Brain microvascular endothelial cell (primary cell): ENCODE results near the gene TTC1.

ENCODE experiments used
- DNase-seq: peaks from one replicate; pipeline ENCODE4 v3.0.0-alpha.2; 2020
- H3K27ac ChIP-seq: fragments of 250-450 bp; sonication (Bioruptor Pico); 2 replicates; pipeline ENCODE4 v1.5.1; 2020; ENCODE audit warnings: mild to moderate bottlenecking, moderate library complexity
- H3K27me3 ChIP-seq: fragments of 250-450 bp; sonication (Bioruptor Pico); replicated peaks from 2 replicates; pipeline ENCODE4 v1.5.1; 2020; ENCODE audit warnings: mild to moderate bottlenecking
- H3K36me3 ChIP-seq: fragments of 250-450 bp; sonication (Bioruptor Pico); replicated peaks from 2 replicates; pipeline ENCODE4 v1.5.1; 2020; ENCODE audit warnings: mild to moderate bottlenecking
- H3K4me3 ChIP-seq: 2 replicates; pipeline ENCODE4 v1.5.1; 2011; ENCODE audit warnings: low read depth, mild to moderate bottlenecking, control low read depth, low read length, moderate library complexity
- in situ Hi-C: cut with HindIII; loops from 2 replicates; pipeline ENCODE4 v1.10.0; 2017; ENCODE audit warnings: low sequenced_read_pairs, low pct_ligation_motif_present
- TF ChIP-seq, protein P1 (sequence below): IDR thresholded peaks from 2 replicates; pipeline ENCODE4 v1.5.1; 2011; ENCODE audit warnings: low read depth, mild to moderate bottlenecking, moderate library complexity, low read length, control low read depth, inconsistent platforms; ENCODE audit errors: missing control alignments

TTC1 gene

DNA sequence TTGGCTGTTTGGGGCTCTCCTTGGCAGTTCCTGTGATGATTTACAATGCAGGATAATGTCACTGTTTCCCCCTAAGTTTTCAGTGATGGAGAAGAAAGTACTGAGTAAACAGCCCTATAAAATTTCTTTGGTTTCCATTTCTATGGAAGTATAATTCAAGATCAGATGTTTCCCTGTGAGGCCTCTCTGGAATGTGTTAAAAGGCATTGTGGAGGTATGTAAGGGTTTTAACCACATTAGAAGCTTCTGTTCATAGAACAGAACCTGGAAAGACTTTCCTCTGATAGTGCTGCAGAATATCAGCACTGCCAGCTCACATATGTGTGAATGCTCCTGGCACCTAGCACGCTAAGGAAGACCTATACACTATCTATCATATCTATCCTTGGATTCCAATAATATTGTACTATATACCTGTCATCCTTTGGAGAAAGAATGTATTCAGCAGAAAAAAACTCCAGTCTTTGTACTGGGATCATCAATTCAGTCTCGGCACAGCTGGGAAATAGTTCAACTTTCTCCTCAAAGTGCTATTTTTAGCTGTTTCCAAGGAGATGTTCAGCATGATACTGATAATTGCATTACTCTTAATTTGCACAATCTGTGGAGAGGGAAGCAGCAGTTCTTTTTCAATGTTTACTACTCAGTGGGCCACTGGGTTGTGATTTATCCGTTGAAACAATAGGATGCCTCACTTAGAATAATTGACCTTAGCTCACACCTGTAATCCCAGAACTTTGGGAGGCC is 21.9 kb downstream of the TTC1 start:
- TF ChIP-seq, protein P1, sequence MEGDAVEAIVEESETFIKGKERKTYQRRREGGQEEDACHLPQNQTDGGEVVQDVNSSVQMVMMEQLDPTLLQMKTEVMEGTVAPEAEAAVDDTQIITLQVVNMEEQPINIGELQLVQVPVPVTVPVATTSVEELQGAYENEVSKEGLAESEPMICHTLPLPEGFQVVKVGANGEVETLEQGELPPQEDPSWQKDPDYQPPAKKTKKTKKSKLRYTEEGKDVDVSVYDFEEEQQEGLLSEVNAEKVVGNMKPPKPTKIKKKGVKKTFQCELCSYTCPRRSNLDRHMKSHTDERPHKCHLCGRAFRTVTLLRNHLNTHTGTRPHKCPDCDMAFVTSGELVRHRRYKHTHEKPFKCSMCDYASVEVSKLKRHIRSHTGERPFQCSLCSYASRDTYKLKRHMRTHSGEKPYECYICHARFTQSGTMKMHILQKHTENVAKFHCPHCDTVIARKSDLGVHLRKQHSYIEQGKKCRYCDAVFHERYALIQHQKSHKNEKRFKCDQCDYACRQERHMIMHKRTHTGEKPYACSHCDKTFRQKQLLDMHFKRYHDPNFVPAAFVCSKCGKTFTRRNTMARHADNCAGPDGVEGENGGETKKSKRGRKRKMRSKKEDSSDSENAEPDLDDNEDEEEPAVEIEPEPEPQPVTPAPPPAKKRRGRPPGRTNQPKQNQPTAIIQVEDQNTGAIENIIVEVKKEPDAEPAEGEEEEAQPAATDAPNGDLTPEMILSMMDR, result no peak
- no peak overlapping the region for H3K27ac ChIP-seq
- in situ Hi-C loops, result no loop called here
- H3K27me3 ChIP-seq, result no peaks in the 10 kb centered on the region
- H3K4me3 ChIP-seq, result no peak overlapping the region
- DNase-seq, result no peak
- peaks cover 6% of the 10 kb centered on the region for H3K36me3 ChIP-seq

DNA sequence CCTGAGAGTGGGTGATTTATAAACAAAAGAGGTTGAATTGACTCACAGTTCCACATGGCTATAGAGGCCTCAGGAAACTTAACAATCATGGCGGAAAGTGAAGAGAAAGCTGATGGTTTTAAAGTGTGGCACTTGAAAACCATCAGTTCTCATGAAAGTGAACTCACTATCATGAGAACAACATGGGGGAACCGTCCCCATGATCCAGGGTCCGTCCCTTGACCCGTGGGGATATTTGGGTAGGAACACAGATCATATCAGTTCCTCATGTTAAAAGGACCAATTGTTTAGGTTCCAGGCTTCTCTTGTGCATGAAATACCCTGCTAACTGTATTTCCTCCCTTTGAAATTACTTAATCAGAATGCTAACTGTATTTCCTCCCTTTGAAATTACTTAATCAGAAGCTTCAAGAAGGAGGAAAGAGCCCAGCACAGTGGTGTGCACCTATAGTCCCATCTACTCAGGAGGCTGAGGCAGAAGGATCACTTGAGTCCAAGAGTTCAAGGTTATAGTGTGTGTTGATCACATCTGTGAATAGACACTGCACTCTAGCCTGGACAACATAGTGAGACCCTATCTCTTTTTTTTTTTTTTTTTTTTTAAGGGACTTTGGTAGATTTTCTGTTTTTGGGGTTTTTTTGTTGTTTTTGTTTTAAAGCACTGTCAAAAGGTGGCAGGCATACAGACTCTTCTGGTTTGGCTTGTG is 24.8 kb downstream of the TTC1 start:
- Histone ChIP-seq H3K27me3 (no peaks in the 10 kb centered on the region), H3K27ac (no peak overlapping the region), H3K36me3 (peaks cover 10% of the 10 kb centered on the region), H3K4me3 (no peak overlapping the region)
- in situ Hi-C loops, result no loop called here
- no peak for DNase-seq
- TF ChIP-seq, protein P1, result no peak

DNA sequence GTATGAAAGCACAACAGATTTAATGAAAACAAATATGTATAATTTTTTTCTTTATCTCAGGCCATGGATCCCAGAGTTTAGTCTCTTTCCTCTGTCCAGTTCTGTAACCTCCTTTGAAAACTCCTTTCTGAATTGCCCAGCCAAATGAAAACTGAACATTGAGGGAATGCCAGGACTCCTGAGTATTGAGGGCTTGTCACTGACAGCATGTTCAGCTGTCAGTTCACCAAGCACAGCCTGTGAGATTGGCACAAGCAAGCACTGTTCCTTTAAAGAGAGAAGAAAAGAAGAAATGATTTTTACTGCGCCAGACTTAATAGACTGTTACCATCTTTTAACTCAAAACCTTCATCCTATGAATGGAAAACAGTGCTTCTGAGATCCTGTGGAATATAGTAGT is 27.3 kb downstream of the TTC1 start:
- Histone ChIP-seq H3K36me3 (peaks cover 10% of the 10 kb centered on the region), H3K27ac (no peak overlapping the region), H3K27me3 (no peaks in the 10 kb centered on the region), H3K4me3 (no peak overlapping the region)
- TF ChIP-seq, protein P1, result no peak
- no peak for DNase-seq
- in situ Hi-C loops, result no loop called here

DNA sequence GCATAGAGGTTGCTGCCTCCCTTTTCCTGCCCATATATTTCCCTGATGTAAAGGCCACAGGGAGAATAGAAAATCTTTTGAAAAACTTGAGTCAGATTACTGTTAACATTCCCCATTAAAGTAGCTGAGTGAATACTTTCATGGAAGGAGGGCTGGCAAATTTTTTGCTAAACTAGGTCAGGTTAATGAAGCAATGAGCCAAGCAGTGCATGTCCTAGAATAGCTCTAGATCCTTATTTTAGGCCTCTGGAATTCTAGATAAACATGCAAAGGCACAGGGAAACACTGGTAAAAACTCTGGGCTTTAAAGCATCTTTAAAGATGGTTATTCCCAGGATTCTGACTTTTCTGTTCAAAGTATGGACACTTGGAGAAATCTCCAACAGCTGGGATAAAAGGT is 27.9 kb downstream of the TTC1 start:
- Histone ChIP-seq H3K4me3 (no peak overlapping the region), H3K27ac (no peak overlapping the region), H3K27me3 (no peaks in the 10 kb centered on the region), H3K36me3 (peaks cover 15% of the 10 kb centered on the region)
- in situ Hi-C loops, result no loop called here
- TF ChIP-seq, protein P1, result no peak
- no peak for DNase-seq

DNA sequence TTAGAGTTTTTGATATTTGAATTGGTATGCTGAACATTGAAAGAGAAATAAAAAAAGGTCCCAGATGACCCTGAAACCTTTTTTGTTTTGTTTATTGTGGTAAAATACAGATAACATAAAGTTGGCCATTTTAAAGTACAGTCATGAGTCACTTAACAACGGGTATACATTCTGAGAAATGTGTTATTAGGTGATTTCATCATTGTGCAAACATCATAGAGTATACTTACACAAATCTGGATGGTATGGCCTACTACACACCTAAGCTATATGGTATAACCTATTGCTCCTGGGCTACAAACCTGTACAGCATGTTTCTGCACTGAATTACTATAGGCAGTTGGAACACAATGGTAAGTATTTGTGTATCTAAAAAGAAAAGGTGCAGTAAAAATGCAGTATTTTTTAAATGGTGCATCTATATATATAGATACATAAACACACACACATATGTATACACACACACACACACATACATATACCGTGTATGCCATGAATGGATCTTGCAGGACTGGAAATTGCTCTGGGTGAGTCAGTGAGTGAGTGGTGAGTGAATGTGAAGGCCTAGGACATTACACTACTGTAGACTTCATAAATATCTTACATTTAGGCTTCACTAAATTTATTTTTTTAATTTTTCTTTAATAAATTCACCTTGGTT is 31.0 kb downstream of the TTC1 start:
- peaks cover 15% of the 10 kb centered on the region for H3K36me3 ChIP-seq
- no peak for DNase-seq
- in situ Hi-C loops, result no loop called here
- H3K4me3 ChIP-seq, result no peak overlapping the region
- no peaks in the 10 kb centered on the region for H3K27me3 ChIP-seq
- peak overlapping the region; percentile 32 for H3K27ac ChIP-seq
- TF ChIP-seq, protein P1, result no peak
